Measurements from ENCODE around the gene RNASE12. TPM values are rescaled to one million over a fixed set of nuclear protein-coding genes. Genes with fewer than 3 reads are reported as not detected.

The RNASE12 gene
- total and polyA plus RNA-seq, 4 donors = not detected

DNA sequence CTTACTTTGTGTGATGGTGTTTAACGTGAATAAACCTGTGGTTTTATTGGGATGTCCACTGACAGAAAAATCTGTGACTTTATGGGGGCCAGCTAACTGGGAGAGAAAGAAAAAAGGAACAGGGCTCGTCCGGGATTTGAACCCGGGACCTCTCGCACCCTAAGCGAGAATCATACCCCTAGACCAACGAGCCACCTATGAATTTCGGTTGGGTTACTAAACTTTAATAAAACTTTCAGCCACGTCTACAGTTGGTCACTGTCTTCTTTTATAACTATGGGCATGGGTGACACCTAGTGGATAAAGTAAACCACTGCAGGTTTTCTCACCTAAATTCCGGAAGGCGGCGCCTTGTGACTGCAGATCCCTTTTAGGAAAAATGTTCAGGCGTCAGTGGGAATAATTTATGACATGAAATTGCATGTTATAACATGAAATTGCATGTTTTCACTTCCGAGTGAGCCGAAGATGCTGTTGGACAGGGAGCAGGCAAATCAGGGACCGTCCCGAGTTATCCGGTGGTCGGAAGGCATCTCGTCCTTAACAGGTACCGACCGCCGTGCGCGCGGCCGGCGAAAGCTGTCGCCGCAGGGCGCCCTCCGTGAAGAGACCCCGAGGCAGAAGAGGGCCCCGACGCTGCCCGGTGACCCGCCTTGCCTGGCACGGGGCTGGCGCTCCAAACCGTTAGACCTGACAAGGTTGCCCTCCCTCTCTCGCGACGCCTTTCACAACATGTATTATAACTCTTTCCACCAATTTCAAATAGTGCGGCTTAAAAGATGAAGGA is 18.2 kb upstream of the RNASE12 start:
- intact Hi-C loops (cut with DNase I) = loop anchor here (2.0 to 10.0 kb wide), 11 partner anchors 77 to 375 kb away; partner anchors contain the start of genes APEX1 (in 1 of the 2), CCNB1IP1 (in 1 of the 2), METTL17 (in 1 of the 2) and PARP2 (in 1 of the 2)
- WGBS, 2 donors = 0% methylated on average over 44 of the region's 44 CpGs
- Histone ChIP-seq H3K27ac (ENCODE audit: low read depth in 1 of 2, low read length in 2 of 2) (peak overlapping the region in 1 of 2 donors; percentile 4), H3K9me3 (ENCODE audit: control insufficient read depth, low read length) (no peaks in the 10 kb centered on the region), H3K27me3 (ENCODE audit: control insufficient read depth in 1 of 2, insufficient read depth in 2 of 2, low read length in 1 of 2) (no peaks in the 10 kb centered on the region), H3K36me3 (ENCODE audit: control insufficient read depth in 1 of 2, insufficient read depth in 2 of 2, low read length in 1 of 2) (no peaks in the 10 kb centered on the region), H3K4me3 (ENCODE audit: low read length in 2 of 2) (peak overlapping the region; percentile 69 to 93), H3K4me1 (ENCODE audit: control insufficient read depth in 1 of 2, insufficient read depth in 2 of 2, low read length in 2 of 2) (peaks cover 0 to 1% of the 10 kb centered on the region in 2 donors)
- ATAC-seq (ENCODE audit: low FRiP score) = peak; percentile 89
- DNase-seq = peak in 1 of 2 donors; percentile 62

GRCh38 chr14:20608383-20609110 is 17.4 kb upstream of the RNASE12 start:
- intact Hi-C loops (cut with DNase I) = loop anchor here (2.0 to 10.0 kb wide), 3 partner anchors 78 to 196 kb away; partner anchors contain the start of gene TEP1 (in 1 of the 2)
- Histone ChIP-seq H3K36me3 (ENCODE audit: control insufficient read depth in 1 of 2, insufficient read depth in 2 of 2, low read length in 1 of 2) (no peaks in the 10 kb centered on the region), H3K27me3 (ENCODE audit: control insufficient read depth in 1 of 2, insufficient read depth in 2 of 2, low read length in 1 of 2) (no peaks in the 10 kb centered on the region), H3K27ac (ENCODE audit: low read depth in 1 of 2, low read length in 2 of 2) (no peak overlapping the region), H3K9me3 (ENCODE audit: control insufficient read depth, low read length) (no peaks in the 10 kb centered on the region), H3K4me1 (ENCODE audit: control insufficient read depth in 1 of 2, insufficient read depth in 2 of 2, low read length in 2 of 2) (peaks cover 0 to 1% of the 10 kb centered on the region in 2 donors), H3K4me3 (ENCODE audit: low read length in 2 of 2) (no peak overlapping the region)
- ATAC-seq (ENCODE audit: low FRiP score) (no peak), DNase-seq (no peak)
- 61 to 63% methylated on average over 7 of the region's 7 CpGs for WGBS, 2 donors

DNA sequence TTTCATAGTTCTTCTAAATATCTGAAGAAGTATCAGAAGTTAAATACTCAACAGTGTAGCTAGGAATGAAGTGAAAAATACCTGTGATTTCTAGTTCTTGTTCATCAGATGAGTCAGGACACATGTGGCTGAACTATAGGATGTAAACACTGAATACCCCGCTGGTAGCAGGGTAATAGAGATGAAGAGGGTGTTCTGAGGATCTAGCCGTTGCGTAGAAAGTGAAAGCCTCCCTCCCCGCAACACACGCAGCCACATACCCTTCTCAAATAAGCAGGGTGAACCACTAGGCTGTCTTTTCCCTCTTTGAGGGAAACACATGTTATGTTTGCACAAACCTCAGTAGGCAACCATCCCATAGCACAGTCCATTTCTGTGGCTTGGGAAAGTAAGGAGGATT is 16.4 kb upstream of the RNASE12 start:
- WGBS, 2 donors = 70 to 74% methylated on average over 5 of the region's 5 CpGs
- ATAC-seq (ENCODE audit: low FRiP score) (no peak), DNase-seq (no peak)
- Histone ChIP-seq H3K27ac (ENCODE audit: low read depth in 1 of 2, low read length in 2 of 2) (no peak overlapping the region), H3K4me1 (ENCODE audit: control insufficient read depth in 1 of 2, insufficient read depth in 2 of 2, low read length in 2 of 2) (peaks cover 0 to 1% of the 10 kb centered on the region in 2 donors), H3K36me3 (ENCODE audit: control insufficient read depth in 1 of 2, insufficient read depth in 2 of 2, low read length in 1 of 2) (no peaks in the 10 kb centered on the region), H3K9me3 (ENCODE audit: control insufficient read depth, low read length) (no peaks in the 10 kb centered on the region), H3K4me3 (ENCODE audit: low read length in 2 of 2) (no peak overlapping the region), H3K27me3 (ENCODE audit: control insufficient read depth in 1 of 2, insufficient read depth in 2 of 2, low read length in 1 of 2) (no peaks in the 10 kb centered on the region)
- intact Hi-C loops (cut with DNase I) = loop anchor here (2.0 to 10.0 kb wide), 3 partner anchors 77 to 195 kb away; partner anchors contain the start of gene TEP1 (in 1 of the 2)

- Histone ChIP-seq H3K27me3 (ENCODE audit: control insufficient read depth in 1 of 2, insufficient read depth in 2 of 2, low read length in 1 of 2) (no peaks in the 10 kb centered on the region), H3K4me3 (ENCODE audit: low read length in 2 of 2) (no peak overlapping the region), H3K36me3 (ENCODE audit: control insufficient read depth in 1 of 2, insufficient read depth in 2 of 2, low read length in 1 of 2) (no peaks in the 10 kb centered on the region), H3K9me3 (ENCODE audit: control insufficient read depth, low read length) (no peaks in the 10 kb centered on the region), H3K4me1 (ENCODE audit: control insufficient read depth in 1 of 2, insufficient read depth in 2 of 2, low read length in 2 of 2) (peaks cover 0 to 1% of the 10 kb centered on the region in 2 donors), H3K27ac (ENCODE audit: low read depth in 1 of 2, low read length in 2 of 2) (no peak overlapping the region)
- no peak for ATAC-seq (ENCODE audit: low FRiP score)
- 40 to 42% methylated on average over 2 of the region's 2 CpGs for WGBS, 2 donors
- no peak for DNase-seq
- intact Hi-C loops (cut with DNase I) = loop anchor here in 1 of 2 donors (10.0 kb wide), 1 partner anchor 132 kb away; no protein-coding TSS in a partner anchor
These were observed 15.7 kb upstream of the RNASE12 start for GRCh38 chr14:20606902-20607242.

GRCh38 chr14:20606190-20606901 is 15.2 kb upstream of the RNASE12 start:
- Histone ChIP-seq H3K27ac (ENCODE audit: low read depth in 1 of 2, low read length in 2 of 2) (no peak overlapping the region), H3K36me3 (ENCODE audit: control insufficient read depth in 1 of 2, insufficient read depth in 2 of 2, low read length in 1 of 2) (no peaks in the 10 kb centered on the region), H3K4me3 (ENCODE audit: low read length in 2 of 2) (no peak overlapping the region), H3K9me3 (ENCODE audit: control insufficient read depth, low read length) (no peaks in the 10 kb centered on the region), H3K4me1 (ENCODE audit: control insufficient read depth in 1 of 2, insufficient read depth in 2 of 2, low read length in 2 of 2) (peaks cover 0 to under 1% of the 10 kb centered on the region in 2 donors), H3K27me3 (ENCODE audit: control insufficient read depth in 1 of 2, insufficient read depth in 2 of 2, low read length in 1 of 2) (no peaks in the 10 kb centered on the region)
- no peak for DNase-seq
- ATAC-seq (ENCODE audit: low FRiP score) = no peak
- intact Hi-C loops (cut with DNase I) = loop anchor here in 1 of 2 donors (10.0 kb wide), 1 partner anchor 132 kb away; no protein-coding TSS in a partner anchor
- WGBS, 2 donors = 50 to 51% methylated on average over 8 of the region's 8 CpGs

DNA sequence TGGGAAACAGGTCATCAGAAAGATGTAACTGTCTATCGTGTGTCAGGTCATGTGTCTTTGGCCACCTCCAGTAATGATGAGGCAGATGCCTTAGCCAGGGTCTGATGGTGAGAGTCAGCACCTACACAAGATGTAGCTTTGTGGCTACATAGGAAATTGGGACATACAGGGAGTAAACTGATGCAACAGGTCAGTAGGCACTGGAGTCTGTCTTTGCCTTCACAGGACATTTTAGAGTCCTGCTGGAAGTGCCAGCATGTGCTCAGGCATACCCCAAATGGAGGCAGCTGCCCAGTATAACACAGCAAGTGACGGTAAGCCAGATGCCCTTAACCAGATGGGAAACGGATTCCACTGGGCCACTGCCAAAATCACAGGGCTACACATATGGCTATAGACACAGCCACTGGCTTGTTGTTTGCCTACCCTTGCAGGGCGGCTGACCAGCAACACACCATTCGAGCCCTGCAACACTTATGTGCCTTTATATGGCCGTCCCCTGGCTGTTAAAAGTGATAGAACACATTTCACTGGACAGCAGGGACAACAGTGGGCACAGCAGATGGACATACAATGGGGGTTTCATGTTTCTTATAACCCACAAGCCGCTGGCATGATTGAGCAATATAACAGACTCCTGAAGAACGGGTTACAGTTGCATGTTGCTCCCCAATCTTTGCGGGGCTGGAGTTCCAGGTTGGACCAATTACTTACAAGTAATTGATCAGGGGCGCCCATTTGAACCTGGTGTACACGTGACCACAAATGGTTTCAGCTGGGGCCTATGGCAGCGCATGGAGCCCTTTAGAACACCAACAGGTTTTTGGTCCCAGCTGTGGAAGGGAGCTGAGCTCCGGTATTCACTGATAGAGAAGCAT is 12.9 kb upstream of the RNASE12 start:
- intact Hi-C loops (cut with DNase I) = loop anchor here in 1 of 2 donors (10.0 kb wide), 1 partner anchor 129 kb away; no protein-coding TSS in a partner anchor
- no peaks in the 10 kb centered on the region for H3K4me1 ChIP-seq (ENCODE audit: control insufficient read depth in 1 of 2, insufficient read depth in 2 of 2, low read length in 2 of 2)
- 77 to 78% methylated on average over 13 of the region's 13 CpGs for WGBS, 2 donors
- H3K4me3 ChIP-seq (ENCODE audit: low read length in 2 of 2) = no peak overlapping the region
- H3K27me3 ChIP-seq (ENCODE audit: control insufficient read depth in 1 of 2, insufficient read depth in 2 of 2, low read length in 1 of 2) = no peaks in the 10 kb centered on the region
- no peak overlapping the region for H3K27ac ChIP-seq (ENCODE audit: low read depth in 1 of 2, low read length in 2 of 2)
- DNase-seq = no peak
- no peaks in the 10 kb centered on the region for H3K9me3 ChIP-seq (ENCODE audit: control insufficient read depth, low read length)
- ATAC-seq (ENCODE audit: low FRiP score) = no peak
- no peaks in the 10 kb centered on the region for H3K36me3 ChIP-seq (ENCODE audit: control insufficient read depth in 1 of 2, insufficient read depth in 2 of 2, low read length in 1 of 2)

GRCh38 chr14:20602583-20602982 is 11.4 kb upstream of the RNASE12 start:
- WGBS, 2 donors = 88 to 90% methylated on average over 9 of the region's 9 CpGs
- Histone ChIP-seq H3K9me3 (ENCODE audit: control insufficient read depth, low read length) (no peaks in the 10 kb centered on the region), H3K27ac (ENCODE audit: low read depth in 1 of 2, low read length in 2 of 2) (no peak overlapping the region), H3K4me3 (ENCODE audit: low read length in 2 of 2) (no peak overlapping the region), H3K36me3 (ENCODE audit: control insufficient read depth in 1 of 2, insufficient read depth in 2 of 2, low read length in 1 of 2) (no peaks in the 10 kb centered on the region), H3K27me3 (ENCODE audit: control insufficient read depth in 1 of 2, insufficient read depth in 2 of 2, low read length in 1 of 2) (no peaks in the 10 kb centered on the region), H3K4me1 (ENCODE audit: control insufficient read depth in 1 of 2, insufficient read depth in 2 of 2, low read length in 2 of 2) (no peaks in the 10 kb centered on the region)
- ATAC-seq (ENCODE audit: low FRiP score) (no peak), DNase-seq (no peak)
- intact Hi-C loops (cut with DNase I) = loop anchor here in 1 of 2 donors (10.0 kb wide), 1 partner anchor 128 kb away; no protein-coding TSS in a partner anchor
